ENCODE results near the gene LMOD1.

Gene LMOD1

DNA sequence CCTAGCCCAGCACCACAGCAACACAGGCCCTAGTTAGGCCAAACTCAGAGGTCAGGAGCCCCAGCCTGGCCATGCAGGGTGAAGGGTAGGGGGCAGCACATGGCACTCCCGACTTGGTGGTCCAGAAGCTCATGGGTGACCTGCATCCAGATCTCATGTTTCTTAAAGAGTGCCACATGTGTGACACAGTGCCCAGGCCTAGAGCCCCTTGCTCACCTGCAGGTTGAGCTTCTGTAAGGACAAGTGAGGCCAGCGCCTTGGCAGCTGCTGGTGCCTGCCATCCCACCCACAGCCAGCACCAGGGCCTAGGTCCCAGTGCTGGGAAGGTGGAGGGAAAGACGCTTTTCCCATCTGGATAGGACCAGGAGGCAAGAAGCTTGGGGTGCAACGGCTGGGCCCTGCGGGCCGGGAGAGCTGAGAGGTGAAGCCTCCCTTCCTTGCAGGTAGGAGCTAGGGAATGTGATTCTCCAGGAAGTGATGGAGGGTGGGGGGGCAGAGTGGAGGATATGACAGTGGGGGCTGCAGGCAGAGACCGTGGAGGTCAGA is 51.2 kb downstream of the LMOD1 start:
- DNase-seq (ENCODE audit: low spot score) = no peak
- TF ChIP-seq, protein P1, sequence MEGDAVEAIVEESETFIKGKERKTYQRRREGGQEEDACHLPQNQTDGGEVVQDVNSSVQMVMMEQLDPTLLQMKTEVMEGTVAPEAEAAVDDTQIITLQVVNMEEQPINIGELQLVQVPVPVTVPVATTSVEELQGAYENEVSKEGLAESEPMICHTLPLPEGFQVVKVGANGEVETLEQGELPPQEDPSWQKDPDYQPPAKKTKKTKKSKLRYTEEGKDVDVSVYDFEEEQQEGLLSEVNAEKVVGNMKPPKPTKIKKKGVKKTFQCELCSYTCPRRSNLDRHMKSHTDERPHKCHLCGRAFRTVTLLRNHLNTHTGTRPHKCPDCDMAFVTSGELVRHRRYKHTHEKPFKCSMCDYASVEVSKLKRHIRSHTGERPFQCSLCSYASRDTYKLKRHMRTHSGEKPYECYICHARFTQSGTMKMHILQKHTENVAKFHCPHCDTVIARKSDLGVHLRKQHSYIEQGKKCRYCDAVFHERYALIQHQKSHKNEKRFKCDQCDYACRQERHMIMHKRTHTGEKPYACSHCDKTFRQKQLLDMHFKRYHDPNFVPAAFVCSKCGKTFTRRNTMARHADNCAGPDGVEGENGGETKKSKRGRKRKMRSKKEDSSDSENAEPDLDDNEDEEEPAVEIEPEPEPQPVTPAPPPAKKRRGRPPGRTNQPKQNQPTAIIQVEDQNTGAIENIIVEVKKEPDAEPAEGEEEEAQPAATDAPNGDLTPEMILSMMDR (IDR thresholded peaks at IDR 0.05; ENCODE audit: extremely low read depth, insufficient read depth, missing control alignments) = no peak
- in situ Hi-C loops (cut with MboI; ENCODE audit: low pct_unique_long_range_greater_than_20kb, low sequenced_read_pairs, unreplicated experiment) = loop anchor here (10.0 kb wide), 1 partner anchor 240 kb away; no protein-coding TSS in a partner anchor

DNA sequence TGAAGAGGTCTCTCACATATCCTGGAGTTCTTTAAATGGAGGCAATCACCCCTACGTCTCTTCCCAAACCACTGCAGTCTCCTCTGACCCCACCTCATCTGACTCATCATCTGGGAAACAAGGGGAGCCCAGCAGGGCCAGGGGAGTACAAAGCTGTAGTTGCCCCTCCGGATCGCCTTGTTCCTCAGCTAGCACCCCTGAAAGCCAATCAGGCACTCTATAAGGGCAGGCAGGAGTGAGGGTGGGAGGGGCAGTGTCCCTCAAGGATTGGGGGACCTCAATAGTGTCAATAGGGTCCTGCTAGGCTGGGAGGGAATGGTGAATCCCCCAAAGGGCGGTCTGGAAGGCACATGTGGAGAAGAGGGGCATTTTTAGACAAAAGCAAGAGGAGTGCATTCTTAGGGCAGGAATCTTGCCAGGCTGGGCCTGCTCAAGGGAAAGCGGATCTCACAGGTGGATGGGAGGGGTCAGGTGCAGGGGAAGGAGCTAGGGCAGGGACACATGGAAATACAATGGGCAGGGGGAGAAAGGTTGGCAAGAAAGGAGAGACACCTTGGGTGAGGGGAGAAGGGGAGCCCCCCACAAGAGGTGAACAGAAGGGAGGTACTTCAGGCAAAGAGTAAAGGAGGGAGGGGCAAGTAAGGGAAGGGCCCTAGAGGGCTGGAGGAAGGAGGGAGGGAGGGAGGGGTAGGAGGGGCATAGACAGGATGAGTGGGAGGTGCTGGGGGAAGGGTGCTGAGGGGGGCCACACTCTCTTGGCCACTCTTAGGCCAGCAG is 51.8 kb downstream of the LMOD1 start:
- in situ Hi-C loops (cut with MboI; ENCODE audit: low pct_unique_long_range_greater_than_20kb, low sequenced_read_pairs, unreplicated experiment) = loop anchor here (10.0 kb wide), 1 partner anchor 240 kb away; no protein-coding TSS in a partner anchor
- TF ChIP-seq, protein P1 (IDR thresholded peaks at IDR 0.05; ENCODE audit: extremely low read depth, insufficient read depth, missing control alignments) = no peak
- no peak for DNase-seq (ENCODE audit: low spot score)

DNA sequence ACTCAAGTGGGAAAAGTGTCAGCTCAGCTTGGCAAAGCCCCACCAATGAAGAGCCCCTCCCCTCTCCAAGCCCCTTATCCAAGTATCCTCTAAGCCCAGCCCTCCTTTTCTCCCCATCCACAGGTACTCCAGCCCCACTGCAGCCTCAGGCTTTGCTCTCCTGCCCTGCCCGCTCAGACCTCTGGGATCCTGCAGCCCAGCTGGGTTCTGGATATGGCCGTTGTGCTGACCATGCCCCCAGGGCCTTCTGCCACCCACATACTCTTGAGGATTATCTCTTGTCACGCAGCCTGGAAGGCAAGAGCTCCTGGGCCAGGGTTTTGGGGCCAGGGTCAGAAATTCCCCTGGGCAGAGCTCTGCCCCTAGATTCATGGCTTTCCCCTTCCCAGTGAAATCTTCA is 52.9 kb downstream of the LMOD1 start:
- DNase-seq (ENCODE audit: low spot score) = no peak
- in situ Hi-C loops (cut with MboI; ENCODE audit: low pct_unique_long_range_greater_than_20kb, low sequenced_read_pairs, unreplicated experiment) = loop anchor here (10.0 kb wide), 1 partner anchor 241 kb away; no protein-coding TSS in a partner anchor
- TF ChIP-seq, protein P1 (IDR thresholded peaks at IDR 0.05; ENCODE audit: extremely low read depth, insufficient read depth, missing control alignments) = no peak

DNA sequence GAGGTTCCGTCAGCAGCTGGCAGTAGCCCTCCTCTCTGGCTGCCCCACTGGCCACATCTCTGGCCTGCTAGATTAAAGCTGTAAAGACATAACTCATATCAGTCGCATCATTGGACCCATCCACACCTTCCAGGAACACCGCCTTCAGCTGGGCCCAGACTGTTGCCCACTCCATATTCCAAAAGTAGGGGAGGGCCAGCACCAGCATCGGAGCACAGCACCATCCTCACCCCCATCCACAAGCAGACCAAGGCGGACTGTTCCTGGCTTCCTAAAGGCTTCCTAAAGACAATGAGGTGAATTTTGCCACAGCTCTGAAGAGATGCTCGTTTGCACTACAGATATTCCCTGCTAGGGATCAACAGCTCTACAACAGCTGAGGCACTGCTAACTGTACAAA is 54.1 kb downstream of the LMOD1 start:
- TF ChIP-seq, protein P1 (IDR thresholded peaks at IDR 0.05; ENCODE audit: extremely low read depth, insufficient read depth, missing control alignments) = no peak
- in situ Hi-C loops (cut with MboI; ENCODE audit: low pct_unique_long_range_greater_than_20kb, low sequenced_read_pairs, unreplicated experiment) = loop anchor here (10.0 kb wide), 1 partner anchor 243 kb away; no protein-coding TSS in a partner anchor
- peak; percentile 4 for DNase-seq (ENCODE audit: low spot score)

DNA sequence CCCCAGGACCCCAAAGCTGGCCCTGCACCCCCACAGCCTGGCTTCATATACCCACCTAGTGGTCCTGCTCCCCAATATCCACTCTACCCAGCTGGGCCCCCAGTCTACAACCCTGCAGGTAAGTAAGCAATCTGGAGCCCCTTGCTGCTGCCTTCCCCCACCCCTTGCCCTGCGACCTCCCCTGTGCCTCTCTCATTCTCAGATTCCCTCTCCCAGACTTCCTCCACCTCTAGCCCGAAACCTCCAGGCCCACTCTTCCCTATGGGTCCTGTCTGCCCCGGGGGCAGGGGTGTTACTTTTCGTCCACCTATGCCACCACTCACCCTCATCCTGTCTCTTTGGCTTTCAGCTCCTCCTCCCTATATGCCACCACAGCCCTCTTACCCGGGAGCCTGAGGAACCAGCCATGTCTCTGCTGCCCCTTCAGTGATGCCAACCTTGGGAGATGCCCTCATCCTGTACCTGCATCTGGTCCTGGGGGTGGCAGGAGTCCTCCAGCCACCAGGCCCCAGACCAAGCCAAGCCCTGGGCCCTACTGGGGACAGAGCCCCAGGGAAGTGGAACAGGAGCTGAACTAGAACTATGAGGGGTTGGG is 54.8 kb downstream of the LMOD1 start:
- peak; percentile 3 for DNase-seq (ENCODE audit: low spot score)
- in situ Hi-C loops (cut with MboI; ENCODE audit: low pct_unique_long_range_greater_than_20kb, low sequenced_read_pairs, unreplicated experiment) = loop anchor here (10.0 kb wide), 1 partner anchor 243 kb away; no protein-coding TSS in a partner anchor
- TF ChIP-seq, protein P1 (IDR thresholded peaks at IDR 0.05; ENCODE audit: extremely low read depth, insufficient read depth, missing control alignments) = no peak

DNA sequence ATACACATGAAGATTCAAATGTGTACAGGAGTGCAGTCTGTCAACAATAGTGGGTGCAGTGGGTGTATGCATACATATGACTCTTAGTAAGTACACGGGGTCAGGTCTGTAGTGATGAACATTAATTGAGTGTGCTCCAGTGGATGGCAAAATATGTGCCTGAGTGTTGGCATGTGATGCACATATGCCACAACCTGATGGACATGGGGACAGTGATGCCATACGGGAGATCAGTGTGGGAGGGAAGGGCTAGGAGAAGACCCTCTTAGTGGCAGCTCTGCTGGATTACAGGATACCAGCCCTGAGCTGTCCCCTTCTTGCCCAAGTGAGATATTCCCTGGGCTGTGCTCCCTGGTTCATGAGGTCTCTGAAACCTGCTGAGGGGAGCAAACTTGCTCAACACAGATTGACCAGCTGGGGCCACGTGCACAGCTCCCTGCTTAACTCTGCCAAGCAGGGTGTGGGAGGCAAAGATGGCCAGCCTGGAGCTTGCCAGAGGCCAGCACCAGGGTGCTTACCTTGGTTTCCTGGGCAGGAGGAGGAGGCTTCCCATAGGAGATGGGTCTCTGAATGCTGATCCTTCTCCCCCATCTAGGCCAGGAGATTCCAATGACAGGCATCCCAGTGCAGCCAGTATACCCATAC is 55.4 kb downstream of the LMOD1 start:
- TF ChIP-seq, protein P1 (IDR thresholded peaks at IDR 0.05; ENCODE audit: extremely low read depth, insufficient read depth, missing control alignments) = no peak
- in situ Hi-C loops (cut with MboI; ENCODE audit: low pct_unique_long_range_greater_than_20kb, low sequenced_read_pairs, unreplicated experiment) = loop anchor here (10.0 kb wide), 1 partner anchor 244 kb away; no protein-coding TSS in a partner anchor
- peak; percentile 21 for DNase-seq (ENCODE audit: low spot score)

Measured in GM13977 (cell line).